LNCAP (cell line): ENCODE results near the gene PBRM1.

Experiments used
- TF ChIP-seq, protein P1 (sequence below): fragments of 450-650 bp; IDR thresholded peaks from 2 replicates; pipeline ENCODE4 v1.5.1; 2017; ENCODE audit warnings: mild to moderate bottlenecking

PBRM1 gene

GRCh38 chr3:52524752-52525679 is 160.7 kb downstream of the PBRM1 start:
- TF ChIP-seq, protein P1, sequence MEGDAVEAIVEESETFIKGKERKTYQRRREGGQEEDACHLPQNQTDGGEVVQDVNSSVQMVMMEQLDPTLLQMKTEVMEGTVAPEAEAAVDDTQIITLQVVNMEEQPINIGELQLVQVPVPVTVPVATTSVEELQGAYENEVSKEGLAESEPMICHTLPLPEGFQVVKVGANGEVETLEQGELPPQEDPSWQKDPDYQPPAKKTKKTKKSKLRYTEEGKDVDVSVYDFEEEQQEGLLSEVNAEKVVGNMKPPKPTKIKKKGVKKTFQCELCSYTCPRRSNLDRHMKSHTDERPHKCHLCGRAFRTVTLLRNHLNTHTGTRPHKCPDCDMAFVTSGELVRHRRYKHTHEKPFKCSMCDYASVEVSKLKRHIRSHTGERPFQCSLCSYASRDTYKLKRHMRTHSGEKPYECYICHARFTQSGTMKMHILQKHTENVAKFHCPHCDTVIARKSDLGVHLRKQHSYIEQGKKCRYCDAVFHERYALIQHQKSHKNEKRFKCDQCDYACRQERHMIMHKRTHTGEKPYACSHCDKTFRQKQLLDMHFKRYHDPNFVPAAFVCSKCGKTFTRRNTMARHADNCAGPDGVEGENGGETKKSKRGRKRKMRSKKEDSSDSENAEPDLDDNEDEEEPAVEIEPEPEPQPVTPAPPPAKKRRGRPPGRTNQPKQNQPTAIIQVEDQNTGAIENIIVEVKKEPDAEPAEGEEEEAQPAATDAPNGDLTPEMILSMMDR: no peak

- TF ChIP-seq, protein P1: no peak
These were observed 161.4 kb downstream of the PBRM1 start for GRCh38 chr3:52524258-52524751.

DNA sequence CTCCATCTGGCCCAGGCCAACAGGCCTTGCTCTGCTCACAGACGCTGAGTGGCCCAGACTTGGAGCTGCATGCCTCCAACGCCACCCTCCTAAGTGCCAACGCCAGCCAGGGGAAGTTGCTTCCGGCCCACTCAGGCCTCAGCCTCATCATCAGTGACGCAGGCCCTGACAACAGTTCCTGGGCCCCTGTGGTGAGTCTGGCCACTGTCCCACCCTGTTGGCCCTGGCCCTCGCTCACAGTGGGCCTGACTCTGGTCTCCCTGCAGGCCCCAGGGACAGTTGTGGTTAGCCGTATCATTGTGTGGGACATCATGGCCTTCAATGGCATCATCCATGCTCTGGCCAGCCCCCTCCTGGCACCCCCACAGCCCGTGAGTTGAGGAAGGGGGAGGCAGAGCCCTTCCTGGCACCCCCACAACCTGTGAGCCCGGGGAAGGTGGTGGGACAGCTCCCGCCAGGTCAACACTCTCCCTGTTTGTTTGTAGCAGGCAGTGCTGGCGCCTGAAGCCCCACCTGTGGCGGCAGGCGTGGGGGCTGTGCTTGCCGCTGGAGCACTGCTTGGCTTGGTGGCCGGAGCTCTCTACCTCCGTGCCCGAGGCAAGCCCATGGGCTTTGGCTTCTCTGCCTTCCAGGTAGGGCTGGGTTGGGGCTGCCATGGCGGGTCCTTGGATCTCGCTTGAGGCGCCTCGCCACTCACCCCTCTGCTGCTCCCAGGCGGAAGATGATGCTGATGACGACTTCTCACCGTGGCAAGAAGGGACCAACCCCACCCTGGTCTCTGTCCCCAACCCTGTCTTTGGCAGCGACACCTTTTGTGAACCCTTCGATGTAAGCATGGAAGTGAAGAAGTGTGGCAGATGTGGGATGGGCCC is 162.1 kb downstream of the PBRM1 start:
- TF ChIP-seq, protein P1: no peak

- TF ChIP-seq, protein P1: no peak
These were observed 163.0 kb downstream of the PBRM1 start for GRCh38 chr3:52522651-52523251.

- TF ChIP-seq, protein P1: no peak
These were observed 163.6 kb downstream of the PBRM1 start for GRCh38 chr3:52521881-52522650.

GRCh38 chr3:52521488-52521824 is 164.3 kb downstream of the PBRM1 start:
- TF ChIP-seq, protein P1: no peak
